NB4 (cell line): ENCODE measurements around the gene MESP2.
A peak's percentile ranks its signal among the peaks of the same experiment; 100 is the strongest.

Experiments used
- DNase-seq: peaks from one replicate; pipeline ENCODE4 v3.0.0; 2010; ENCODE audit warnings: low read depth
- H3K4me3 ChIP-seq: one replicate; pipeline ENCODE4 v1.5.1; 2011; ENCODE audit warnings: mild to moderate bottlenecking, low read depth, low read length, moderate library complexity
- MYC ChIP-seq: IDR thresholded peaks from 2 replicates; pipeline ENCODE4 v1.6.1; 2011; ENCODE audit warnings: low read depth, low read length
- POLR2A ChIP-seq: IDR thresholded peaks from 2 replicates; pipeline ENCODE4 v1.6.1; 2011; ENCODE audit warnings: mild to moderate bottlenecking; ENCODE audit not compliant: insufficient read length; ENCODE audit errors: extremely low read depth
- TF ChIP-seq, protein P1 (sequence below): IDR thresholded peaks from one replicate; pipeline ENCODE4 v1.5.1; 2012; ENCODE audit warnings: low read depth, low read length
- TF ChIP-seq, protein P2 (sequence below): IDR thresholded peaks from 2 replicates; pipeline ENCODE4 v1.6.1; 2011; ENCODE audit warnings: low read depth, low read length

MESP2 gene

GRCh38 chr15:89743011-89743410 is 33.1 kb upstream of the MESP2 start:
- H3K4me3 ChIP-seq = no peak overlapping the region
- TF ChIP-seq, protein P1, sequence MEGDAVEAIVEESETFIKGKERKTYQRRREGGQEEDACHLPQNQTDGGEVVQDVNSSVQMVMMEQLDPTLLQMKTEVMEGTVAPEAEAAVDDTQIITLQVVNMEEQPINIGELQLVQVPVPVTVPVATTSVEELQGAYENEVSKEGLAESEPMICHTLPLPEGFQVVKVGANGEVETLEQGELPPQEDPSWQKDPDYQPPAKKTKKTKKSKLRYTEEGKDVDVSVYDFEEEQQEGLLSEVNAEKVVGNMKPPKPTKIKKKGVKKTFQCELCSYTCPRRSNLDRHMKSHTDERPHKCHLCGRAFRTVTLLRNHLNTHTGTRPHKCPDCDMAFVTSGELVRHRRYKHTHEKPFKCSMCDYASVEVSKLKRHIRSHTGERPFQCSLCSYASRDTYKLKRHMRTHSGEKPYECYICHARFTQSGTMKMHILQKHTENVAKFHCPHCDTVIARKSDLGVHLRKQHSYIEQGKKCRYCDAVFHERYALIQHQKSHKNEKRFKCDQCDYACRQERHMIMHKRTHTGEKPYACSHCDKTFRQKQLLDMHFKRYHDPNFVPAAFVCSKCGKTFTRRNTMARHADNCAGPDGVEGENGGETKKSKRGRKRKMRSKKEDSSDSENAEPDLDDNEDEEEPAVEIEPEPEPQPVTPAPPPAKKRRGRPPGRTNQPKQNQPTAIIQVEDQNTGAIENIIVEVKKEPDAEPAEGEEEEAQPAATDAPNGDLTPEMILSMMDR = no peak
- TF ChIP-seq MYC (no peak), POLR2A (no peak)
- TF ChIP-seq, protein P2, sequence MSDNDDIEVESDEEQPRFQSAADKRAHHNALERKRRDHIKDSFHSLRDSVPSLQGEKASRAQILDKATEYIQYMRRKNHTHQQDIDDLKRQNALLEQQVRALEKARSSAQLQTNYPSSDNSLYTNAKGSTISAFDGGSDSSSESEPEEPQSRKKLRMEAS = no peak
- no peak for DNase-seq

DNA sequence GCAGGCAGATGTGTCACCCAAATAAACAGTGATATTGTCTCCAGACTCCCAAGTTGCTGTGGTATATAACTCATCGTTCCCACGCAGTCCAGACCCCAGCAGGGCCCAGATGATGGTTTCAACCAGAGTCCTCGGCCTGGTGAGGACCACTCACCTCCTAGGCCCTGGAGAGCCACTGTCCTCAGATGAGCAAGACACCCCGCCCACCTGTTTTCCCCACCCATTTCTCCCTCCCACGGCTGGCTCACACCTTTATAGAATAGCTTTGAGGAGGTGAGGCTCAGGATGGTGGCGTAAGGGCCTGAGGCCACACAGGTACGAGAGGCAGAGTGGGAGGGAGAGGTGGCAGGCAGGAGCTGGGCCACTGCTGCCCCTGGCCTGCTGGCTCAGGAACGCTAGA is 32.5 kb upstream of the MESP2 start:
- H3K4me3 ChIP-seq = no peak overlapping the region
- no peak for DNase-seq
- no peak for TF ChIP-seq POLR2A
- TF ChIP-seq, protein P2 = no peak
- TF ChIP-seq, protein P1 = no peak

- TF ChIP-seq MYC (no peak), POLR2A (no peak)
- TF ChIP-seq, protein P2 = no peak
- TF ChIP-seq, protein P1 = no peak
- DNase-seq = no peak
- H3K4me3 ChIP-seq = no peak overlapping the region
Observed at GRCh38 chr15:89745131-89745530, 31.0 kb upstream of the MESP2 start.

DNA sequence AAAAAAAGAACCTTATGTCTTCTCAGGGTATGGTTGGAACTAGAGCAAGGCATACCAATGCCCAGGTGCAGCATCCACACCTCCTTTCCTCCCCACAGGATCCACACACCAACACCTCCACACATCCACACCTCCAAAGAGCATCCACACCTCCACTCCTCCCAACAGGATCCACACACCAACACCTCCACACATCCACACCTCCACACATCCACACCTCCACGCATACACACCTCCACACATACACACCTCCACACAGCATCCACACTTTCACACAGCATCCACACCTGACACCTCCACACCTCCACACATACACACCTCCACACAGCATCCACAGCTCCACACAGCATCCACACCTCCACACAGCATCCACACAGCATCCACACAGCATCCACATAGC is 30.4 kb upstream of the MESP2 start:
- H3K4me3 ChIP-seq = no peak overlapping the region
- no peak for DNase-seq
- TF ChIP-seq MYC (no peak), POLR2A (no peak)
- TF ChIP-seq, protein P2 = no peak
- TF ChIP-seq, protein P1 = no peak

DNA sequence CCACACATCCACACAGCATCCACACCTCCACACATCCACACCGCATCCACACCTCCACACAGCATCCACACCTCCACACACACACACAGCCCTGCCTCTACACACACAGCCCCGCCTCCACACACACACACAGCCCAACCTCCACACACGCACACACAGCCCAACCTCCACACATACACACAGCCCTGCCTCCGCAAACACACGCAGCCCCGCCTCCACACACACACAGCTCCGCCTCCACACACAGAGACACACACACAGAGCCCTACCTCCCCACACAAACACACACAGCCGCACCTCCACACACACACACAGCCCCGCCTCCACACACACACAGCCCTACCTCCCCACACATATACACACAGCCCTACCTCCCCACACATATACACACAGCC is 29.7 kb upstream of the MESP2 start:
- H3K4me3 ChIP-seq = no peak overlapping the region
- no peak for DNase-seq
- TF ChIP-seq, protein P2 = no peak
- TF ChIP-seq POLR2A (no peak), MYC (no peak)
- TF ChIP-seq, protein P1 = no peak

- no peak overlapping the region for H3K4me3 ChIP-seq
- peak; percentile 44 for DNase-seq
- TF ChIP-seq, protein P2 = no peak
- no peak for TF ChIP-seq POLR2A
- no peak for TF ChIP-seq MYC
- TF ChIP-seq, protein P1 = no peak
Observed at GRCh38 chr15:89747708-89748682, 28.1 kb upstream of the MESP2 start.
